AG08395 (cell line): ENCODE results near the gene NRM.
A peak's percentile ranks its signal among the peaks of the same experiment; 100 is the strongest.
"Not testable (repeated sequence)": the region's sequence is repeated elsewhere in the genome, so short reads cannot be mapped to it uniquely, and the experiment has no call there.

ENCODE experiments used
- DNase-seq: peaks from one replicate; pipeline ENCODE4 v3.0.0; 2012; ENCODE audit warnings: mixed read lengths, low spot score

Gene NRM

GRCh38 chr6:30687659-30688431 lies 2.9 kb downstream of the NRM start:
- DNase-seq = peak; percentile 30

- peak; percentile 94 for DNase-seq
These were observed 3.7 kb downstream of the NRM start for GRCh38 chr6:30686908-30687658.

DNA sequence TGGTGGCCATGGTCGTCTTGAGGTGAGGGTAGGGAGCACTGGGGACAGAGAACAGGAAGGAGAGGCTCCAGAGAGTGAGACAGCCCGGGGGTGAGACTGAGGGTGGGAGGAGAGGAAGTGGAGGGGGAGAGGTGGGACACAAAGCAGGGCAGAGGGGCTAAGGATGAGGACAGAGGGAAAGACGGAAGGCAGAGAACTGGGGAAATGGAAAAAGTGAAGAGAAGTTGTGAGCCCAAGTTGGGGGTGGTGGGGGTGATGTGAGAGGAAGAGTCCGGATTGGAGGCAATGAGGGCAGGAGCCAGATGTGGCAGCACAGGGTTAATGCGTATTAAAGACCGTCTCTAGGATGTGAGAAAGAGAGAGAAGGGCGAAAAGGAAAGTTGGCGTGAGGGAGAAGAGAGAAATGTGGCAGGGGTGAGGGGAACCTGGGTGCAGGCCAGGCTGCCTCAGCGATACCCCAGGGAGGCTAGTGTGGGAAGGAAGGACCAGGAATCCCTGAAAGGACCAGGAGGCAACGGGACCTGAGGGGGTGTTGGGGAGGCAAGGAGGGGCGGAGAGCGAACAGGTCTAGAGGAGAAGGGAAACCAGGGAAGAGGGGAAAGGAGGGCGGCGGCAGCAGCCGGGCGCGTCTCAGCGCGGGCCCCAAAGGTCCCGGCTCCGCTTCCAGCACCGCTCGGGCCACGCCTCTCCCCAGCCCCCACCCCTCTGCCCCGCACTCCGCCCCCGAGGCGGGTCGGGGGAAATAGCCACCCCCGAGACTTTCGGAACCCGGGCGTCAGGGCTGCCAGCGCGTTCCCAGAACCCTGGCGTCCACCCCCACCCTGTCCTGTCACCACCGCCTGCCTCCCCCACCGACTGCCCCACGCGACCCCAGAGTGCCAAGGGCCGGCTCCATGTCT lies 4.5 kb downstream of the NRM start, which contains the start of gene PPP1R18:
PPP1R18 (minus strand) TSS at position 637 of the 899 bp plus-strand sequence; CDS start at position 10, 627 bp downstream.
- DNase-seq = peak; percentile 65

DNA sequence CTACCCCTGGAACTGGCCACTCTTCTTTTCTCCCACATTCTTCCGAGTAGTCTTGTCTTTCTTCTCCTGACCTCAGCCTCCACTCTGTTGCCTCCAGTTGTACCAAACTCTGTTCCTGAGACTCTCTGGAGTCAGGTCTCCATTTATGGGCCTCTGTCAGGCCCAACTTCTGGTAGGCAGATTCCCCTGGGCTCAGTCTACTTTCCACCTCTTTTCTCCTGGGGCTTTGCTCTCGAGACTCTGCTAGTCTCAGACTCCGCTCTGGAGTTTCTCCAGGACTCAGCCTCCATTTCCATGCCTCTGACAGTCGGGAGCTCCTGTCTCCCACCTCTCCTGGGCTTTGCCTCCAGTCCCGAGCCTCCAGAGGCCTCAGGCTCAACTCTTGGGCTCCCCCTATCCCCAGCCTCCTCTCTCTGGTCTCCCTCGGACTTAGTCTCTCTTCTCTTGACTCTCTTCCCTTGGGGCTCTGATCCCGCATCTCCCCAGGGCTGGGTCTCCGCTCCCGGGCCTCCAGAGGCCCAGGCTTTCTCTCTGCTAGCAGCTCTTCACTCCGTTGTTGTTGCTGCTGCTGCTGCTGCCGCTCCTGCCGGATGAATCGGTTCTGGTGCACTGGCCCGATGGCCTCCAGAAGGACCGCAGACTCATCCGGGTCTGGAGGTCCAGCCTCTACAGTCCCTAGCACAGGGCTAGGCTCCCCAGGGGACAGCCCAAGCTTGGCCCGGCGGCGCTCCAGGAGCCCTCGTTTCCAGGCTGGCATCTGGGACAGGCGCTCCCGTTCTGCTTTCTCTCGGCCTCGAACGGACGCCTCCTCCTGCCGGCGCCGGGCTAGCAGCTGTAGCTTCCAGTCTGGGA lies 5.4 kb downstream of the NRM start:
- no peak for DNase-seq

GRCh38 chr6:30684386-30685156 lies 6.2 kb downstream of the NRM start:
- DNase-seq = no peak

- DNase-seq = no peak
These were observed 6.8 kb downstream of the NRM start for GRCh38 chr6:30683980-30684338.

DNA sequence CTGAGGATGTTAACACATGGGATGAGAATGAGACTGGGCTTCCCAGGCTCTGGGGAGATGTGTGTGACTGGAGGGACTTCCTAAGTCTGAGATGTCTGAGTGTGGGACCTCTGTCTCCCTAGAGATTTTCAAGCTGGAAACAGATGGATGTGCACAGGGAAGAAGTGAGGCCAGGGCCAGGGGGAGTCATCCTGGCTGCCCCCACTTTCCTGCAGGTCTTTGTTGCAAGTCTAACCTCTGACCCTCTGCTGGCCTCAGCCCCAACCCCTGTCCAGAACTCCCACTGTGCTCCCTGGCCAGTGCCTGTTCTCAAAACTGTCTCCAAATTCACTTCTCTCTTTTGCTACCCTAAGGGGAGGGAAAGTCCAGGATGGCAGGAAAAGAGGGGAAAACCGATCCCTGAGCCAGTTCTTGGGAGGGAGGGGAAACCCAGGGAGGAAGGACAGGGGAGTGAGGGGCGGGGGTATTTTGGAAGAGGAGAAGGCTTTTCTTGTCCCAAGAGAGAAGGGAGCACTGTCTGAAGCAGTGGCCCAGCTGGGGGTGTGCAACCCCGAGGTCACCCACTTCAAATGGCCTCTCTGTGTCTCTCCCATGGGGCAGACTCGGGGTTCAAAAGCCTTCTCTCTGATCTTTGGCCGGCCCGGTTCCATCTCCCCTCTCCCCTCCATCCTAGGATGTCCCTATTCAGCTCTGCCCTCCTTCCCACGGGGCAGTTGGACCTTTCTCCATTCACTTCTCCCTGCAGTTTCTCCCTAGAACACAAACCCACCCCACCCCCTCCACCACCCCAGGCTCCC lies 7.4 kb downstream of the NRM start:
- DNase-seq = no peak

- DNase-seq = peak; percentile 89
These were observed 8.4 kb downstream of the NRM start for GRCh38 chr6:30682143-30683117.

GRCh38 chr6:30681766-30682142 lies 9.0 kb downstream of the NRM start:
- DNase-seq = no peak

- no peak for DNase-seq
These were observed 10.8 kb downstream of the NRM start for GRCh38 chr6:30679765-30680535.

GRCh38 chr6:30678964-30679726 lies 11.6 kb downstream of the NRM start:
- peak; percentile 78 for DNase-seq

GRCh38 chr6:30676660-30677285 lies 14.0 kb downstream of the NRM start:
- DNase-seq = no peak

- peak; percentile 95 for DNase-seq
These were observed 18.1 kb downstream of the NRM start, which contains the start of gene DHX16 for GRCh38 chr6:30672445-30673253. DHX16 (minus strand) TSS chr6:30673006; CDS start chr6:30672841, 165 bp downstream.

DNA sequence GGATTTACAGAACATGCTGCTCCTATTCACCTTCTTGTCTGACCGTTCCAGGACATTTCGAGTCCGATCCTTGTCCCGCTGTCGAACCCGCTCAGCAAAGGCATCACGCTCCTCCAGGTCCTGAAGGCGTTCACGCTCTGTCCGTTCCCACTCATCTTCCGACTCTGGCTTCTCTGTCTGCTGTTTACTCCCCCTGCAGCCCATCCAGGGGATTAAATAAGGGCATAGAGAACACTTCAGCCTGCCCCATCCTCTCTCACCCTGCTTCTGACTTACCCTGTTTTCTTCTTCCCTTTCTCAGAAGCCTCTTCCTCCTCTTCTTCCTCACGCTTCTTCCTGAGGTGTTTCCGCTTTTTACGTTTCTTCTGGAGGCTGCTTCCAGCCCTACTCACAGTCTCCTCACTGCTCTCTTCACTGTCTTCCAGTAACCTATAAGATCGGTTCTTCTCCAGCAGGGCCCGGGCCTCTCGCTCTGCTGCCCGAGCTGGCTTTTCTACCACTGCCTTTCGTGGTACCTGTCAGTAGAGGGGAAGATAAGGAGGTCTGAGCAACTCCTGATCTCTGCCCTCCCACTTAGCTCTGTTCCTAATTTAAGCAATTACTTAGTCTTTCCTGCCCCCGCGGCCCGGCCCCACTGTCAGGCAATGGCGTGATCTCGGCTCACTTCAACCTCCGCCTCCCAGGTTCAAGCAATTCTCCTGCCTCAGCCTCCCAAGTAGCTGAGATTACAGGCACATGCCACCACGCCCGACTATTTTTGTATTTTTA lies 19.8 kb downstream of the NRM start:
- no peak for DNase-seq

- DNase-seq = not testable (repeated sequence)
These were observed 24.5 kb downstream of the NRM start for GRCh38 chr6:30666300-30666699.
